Cerebellar nuclear complex (tissue), 1 donor: ENCODE data around the gene MAP2K2.
"Not testable (repeated sequence)": the region's sequence is repeated elsewhere in the genome, so short reads cannot be mapped to it uniquely, and the experiment has no call there.

Source experiments
- DNase-seq, 2 experiments: peaks; one replicate each; lab custom pipeline; 2025; lab: John Stamatoyannopoulos, UW

Gene MAP2K2

GRCh38 chr19:4123615-4124568 is at the start of gene MAP2K2:
Gene MAP2K2, minus strand, starts transcription at chr19:4124122. Its CDS starts 247 bp downstream, at chr19:4123875.
- DNase-seq, result peak; percentile 20 to 79

- no peak for DNase-seq
These were observed 49.0 kb upstream of the MAP2K2 start for GRCh38 chr19:4172861-4173473.

GRCh38 chr19:4171676-4172075 is 47.8 kb upstream of the MAP2K2 start:
- DNase-seq, result no peak

- no peak for DNase-seq
These were observed 40.3 kb upstream of the MAP2K2 start for GRCh38 chr19:4164262-4164661.

GRCh38 chr19:4161415-4162077 is 37.6 kb upstream of the MAP2K2 start:
- no peak for DNase-seq

GRCh38 chr19:4157971-4158370 is 34.0 kb upstream of the MAP2K2 start:
- DNase-seq, result not testable (repeated sequence)

GRCh38 chr19:4157164-4157563 is 33.2 kb upstream of the MAP2K2 start:
- no peak for DNase-seq

- no peak for DNase-seq
These were observed 30.8 kb upstream of the MAP2K2 start for GRCh38 chr19:4154571-4155312.

GRCh38 chr19:4152241-4152998 is 28.5 kb upstream of the MAP2K2 start:
- DNase-seq, result no peak

- DNase-seq, result no peak
These were observed 27.7 kb upstream of the MAP2K2 start for GRCh38 chr19:4151623-4152022.

- no peak for DNase-seq
These were observed 25.8 kb upstream of the MAP2K2 start for GRCh38 chr19:4149518-4150288.

GRCh38 chr19:4144666-4145249 is 20.8 kb upstream of the MAP2K2 start:
- DNase-seq, result no peak

GRCh38 chr19:4142916-4143315 is 19.0 kb upstream of the MAP2K2 start:
- DNase-seq, result not testable (repeated sequence)

- DNase-seq, result peak in 1 of 2 experiments; percentile 10
These were observed 16.4 kb upstream of the MAP2K2 start for GRCh38 chr19:4140237-4140711.

GRCh38 chr19:4139614-4140236 is 15.8 kb upstream of the MAP2K2 start:
- DNase-seq, result peak in 1 of 2 experiments; percentile 13

- DNase-seq, result no peak
These were observed 14.5 kb upstream of the MAP2K2 start for GRCh38 chr19:4138445-4138844.

GRCh38 chr19:4136680-4137088 is 12.8 kb upstream of the MAP2K2 start:
- no peak for DNase-seq

GRCh38 chr19:4135386-4135785 is 11.5 kb upstream of the MAP2K2 start:
- not testable (repeated sequence) for DNase-seq

- no peak for DNase-seq
These were observed 10.4 kb upstream of the MAP2K2 start for GRCh38 chr19:4134351-4134750.
